CD14-positive monocyte (primary cell): ENCODE data around the gene WWC2. TPM values are rescaled to one million over a fixed set of nuclear protein-coding genes. Genes with fewer than 3 reads are reported as not detected.

ENCODE experiments used
- DNase-seq, 3 donors: peaks; one replicate each; pipeline ENCODE4 v3.0.0-alpha.2; 2011 to 2022
- H2AFZ ChIP-seq: 2 replicates; pipeline ENCODE4 v1.6.0; 2012; ENCODE audit warnings: mild to moderate bottlenecking, low read depth, low read length, inconsistent platforms; ENCODE audit not compliant: insufficient read depth, poor library complexity, severe bottlenecking
- H3K27ac ChIP-seq, 2 donors: 1 replicate in 1 of 2; 2 replicates in 1 of 2; pipeline ENCODE4 v1.5.1; 2012 to 2013; ENCODE audit warnings: low read length in 2 of 2, control low read depth in 1 of 2, inconsistent platforms in 1 of 2, low read depth in 1 of 2, mild to moderate bottlenecking in 1 of 2
- H3K27me3 ChIP-seq, 2 donors: one replicate each; pipeline versions ENCODE4 v1.6.0 to v1.6.1; 2011 to 2013; ENCODE audit warnings: low read length in 2 of 2; ENCODE audit not compliant: control insufficient read depth in 2 of 2, insufficient read depth in 2 of 2
- H3K36me3 ChIP-seq, 2 donors: replicated peaks in 1 of 2; 1 replicate in 1 of 2; 2 replicates in 1 of 2; pipeline versions ENCODE4 v1.5.1 to v1.6.1; 2012 to 2013; ENCODE audit warnings: low read length in 2 of 2, control low read depth in 1 of 2, inconsistent platforms in 1 of 2, mild to moderate bottlenecking in 1 of 2; ENCODE audit not compliant: insufficient read depth in 2 of 2, control insufficient read depth in 1 of 2
- H3K4me1 ChIP-seq, 2 donors: 1 replicate in 1 of 2; 2 replicates in 1 of 2; pipeline versions ENCODE4 v1.5.1 to v1.6.1; 2012 to 2013; ENCODE audit warnings: low read length in 2 of 2, control low read depth in 1 of 2, inconsistent platforms in 1 of 2, mild to moderate bottlenecking in 1 of 2, moderate library complexity in 1 of 2; ENCODE audit not compliant: insufficient read depth in 2 of 2, control insufficient read depth in 1 of 2
- H3K4me2 ChIP-seq: replicated peaks from 2 replicates; pipeline ENCODE3; 2012; ENCODE audit warnings: low read length, moderate library complexity, mild to moderate bottlenecking; ENCODE audit not compliant: poor library complexity, severe bottlenecking; ENCODE audit errors: extremely low read depth
- H3K4me3 ChIP-seq, 3 experiments: fragments of 200-600 bp in 1 of 3; sonication (generic) in 1 of 3; replicated peaks in 1 of 3; 1 replicate in 2 of 3; 2 replicates in 1 of 3; pipeline ENCODE4 v1.5.1; 2011 to 2013; ENCODE audit warnings: low read length in 3 of 3, mild to moderate bottlenecking in 3 of 3, control low read depth in 2 of 3, low read depth in 2 of 3, inconsistent platforms in 1 of 3, moderate library complexity in 1 of 3
- H3K79me2 ChIP-seq: 2 replicates; pipeline ENCODE4 v1.6.0; 2012; ENCODE audit warnings: mild to moderate bottlenecking, control low read depth, inconsistent platforms, low read length, moderate library complexity; ENCODE audit not compliant: insufficient read depth
- H3K9ac ChIP-seq: 2 replicates; pipeline ENCODE4 v1.6.0; 2017; ENCODE audit warnings: low read length, mild to moderate bottlenecking; ENCODE audit not compliant: insufficient read depth, poor library complexity, severe bottlenecking
- H3K9me3 ChIP-seq, 2 donors: replicated peaks in 1 of 2; 1 replicate in 1 of 2; 2 replicates in 1 of 2; pipeline versions ENCODE4 v1.5.1 to v1.6.1; 2012 to 2013; ENCODE audit warnings: low read length in 2 of 2, control low read depth in 1 of 2; ENCODE audit not compliant: control insufficient read depth in 1 of 2, insufficient read depth in 1 of 2
- H4K20me1 ChIP-seq: 2 replicates; pipeline ENCODE4 v1.6.0; 2012; ENCODE audit warnings: mild to moderate bottlenecking, low read length, control low read depth, moderate library complexity; ENCODE audit not compliant: insufficient read depth
- H3K27ac Mint-ChIP-seq, 7 donors: one replicate each; pipeline ENCODE4 v1.8.0; 2020; ENCODE audit warnings: mild to moderate bottlenecking in 7 of 7, mixed read lengths in 7 of 7, moderate library complexity in 6 of 7, inconsistent platforms in 2 of 7
- H3K27me3 Mint-ChIP-seq, 3 donors: one replicate each; pipeline ENCODE4 v1.8.0; 2021 to 2022; ENCODE audit warnings: low read depth in 3 of 3, mild to moderate bottlenecking in 3 of 3, mixed read lengths in 3 of 3, moderate library complexity in 3 of 3, inconsistent platforms in 1 of 3
- H3K36me3 Mint-ChIP-seq, 2 donors: one replicate each; pipeline ENCODE4 v1.8.0; 2020; ENCODE audit warnings: mixed read lengths in 2 of 2, inconsistent platforms in 1 of 2, mild to moderate bottlenecking in 1 of 2
- H3K4me1 Mint-ChIP-seq: one replicate; pipeline ENCODE4 v1.8.0; 2020; ENCODE audit warnings: mild to moderate bottlenecking, mixed read lengths
- H3K4me3 Mint-ChIP-seq, 2 donors: one replicate each; pipeline ENCODE4 v1.8.0; 2020; ENCODE audit warnings: mild to moderate bottlenecking in 2 of 2, mixed read lengths in 2 of 2, moderate library complexity in 1 of 2
- H3K9me3 Mint-ChIP-seq, 7 donors: one replicate each; pipeline ENCODE4 v1.8.0; 2020 to 2022; ENCODE audit warnings: mixed read lengths in 7 of 7, mild to moderate bottlenecking in 6 of 7, moderate library complexity in 6 of 7, inconsistent platforms in 2 of 7
- WGBS: methylation state at CpG from one replicate; pipeline ENCODE4 v1.1.5; 2013; ENCODE audit warnings: missing lambda C conversion rate; ENCODE audit not compliant: insufficient coverage; 5-methylcytosine and 5-hydroxymethylcytosine counted together
- intact Hi-C, 2 donors: fragments of 100-400 bp; cut with micrococcal nuclease; formaldehyde crosslinking; loops; one replicate each; pipeline versions ENCODE4 v1.15.0 to v1.15.1; 2023
- polyA plus RNA-seq, 3 donors: library from polyadenylated mRNA; depleted of rRNA in 1 of 3; unstranded in 2 of 3; stranded (reverse) in 1 of 3; fragments of 300-500 nt in 2 of 3; fragments of >200 nt in 1 of 3; fragmentation: Illumina TruSeq in 2 of 3; gene quantifications; 1 replicate in 2 of 3; 2 replicates in 1 of 3; pipeline ENCODE4 v1.2.3, GENCODE V29; 2012 to 2021
- TF ChIP-seq, protein P1 (sequence below): fragments of 200-600 bp; IDR thresholded peaks from one replicate; pipeline ENCODE4 v1.8.0; 2022; ENCODE audit warnings: antibody characterized with exemption, mild to moderate bottlenecking

WWC2 gene
- polyA plus RNA-seq, 3 donors, result 1.9 to 3.8 (median 2.9) TPM

DNA sequence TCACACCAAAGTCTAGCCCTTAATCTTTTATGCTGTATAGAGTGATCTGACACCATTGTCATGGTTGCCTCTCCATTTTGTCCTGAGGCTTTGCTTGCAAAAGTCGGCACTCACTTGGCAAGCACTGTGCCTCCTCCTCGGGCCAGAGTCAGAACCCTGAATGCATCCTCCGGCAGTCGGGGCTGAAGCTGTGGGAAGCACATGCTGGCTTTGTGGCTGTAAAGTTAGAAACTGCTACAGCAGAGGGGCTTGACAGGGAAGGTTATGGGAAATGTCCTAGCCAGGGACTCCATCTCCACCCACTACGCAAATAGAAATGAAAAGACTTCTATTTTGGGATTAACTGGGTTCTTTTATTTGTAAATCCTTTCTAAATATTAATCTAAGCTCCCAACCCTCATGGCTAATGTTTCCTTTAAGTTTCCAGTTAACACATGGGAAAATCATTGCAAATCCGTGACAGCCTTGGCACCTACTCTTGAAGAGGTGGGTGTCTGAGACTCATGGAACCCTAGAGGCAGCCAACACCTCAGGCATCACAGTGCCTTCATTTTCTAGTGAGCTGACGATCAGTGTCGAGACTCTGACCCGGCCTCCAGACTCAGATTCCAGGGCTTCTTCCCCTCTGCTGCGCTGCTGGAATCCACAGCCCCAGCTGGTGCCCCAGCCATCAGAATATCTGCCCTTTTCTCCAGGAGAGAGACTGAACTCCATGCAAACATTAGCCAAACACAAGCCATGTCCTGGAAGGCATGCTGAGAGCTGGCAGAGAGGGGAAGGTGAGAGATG lies 231.1 kb downstream of the WWC2 start:
- DNase-seq, result no peak
- Mint-ChIP-seq H3K27ac (no peak overlapping the region), H3K9me3 (peaks cover 0 to 4% (median 0%) of the 10 kb centered on the region in 7 donors), H3K27me3 (peaks cover 2 to 6% (median 5%) of the 10 kb centered on the region in 3 donors), H3K4me1 (no peaks in the 10 kb centered on the region), H3K4me3 (no peak overlapping the region), H3K36me3 (no peaks in the 10 kb centered on the region)
- no peaks in the 10 kb centered on the region for H3K27me3 ChIP-seq
- H3K36me3 ChIP-seq, result no peaks in the 10 kb centered on the region
- H2AFZ ChIP-seq, result no peak overlapping the region
- 85% methylated on average over 7 of the region's 10 CpGs for WGBS
- no peaks in the 10 kb centered on the region for H4K20me1 ChIP-seq
- no peaks in the 10 kb centered on the region for H3K79me2 ChIP-seq
- no peak overlapping the region for H3K4me3 ChIP-seq
- TF ChIP-seq, protein P1, sequence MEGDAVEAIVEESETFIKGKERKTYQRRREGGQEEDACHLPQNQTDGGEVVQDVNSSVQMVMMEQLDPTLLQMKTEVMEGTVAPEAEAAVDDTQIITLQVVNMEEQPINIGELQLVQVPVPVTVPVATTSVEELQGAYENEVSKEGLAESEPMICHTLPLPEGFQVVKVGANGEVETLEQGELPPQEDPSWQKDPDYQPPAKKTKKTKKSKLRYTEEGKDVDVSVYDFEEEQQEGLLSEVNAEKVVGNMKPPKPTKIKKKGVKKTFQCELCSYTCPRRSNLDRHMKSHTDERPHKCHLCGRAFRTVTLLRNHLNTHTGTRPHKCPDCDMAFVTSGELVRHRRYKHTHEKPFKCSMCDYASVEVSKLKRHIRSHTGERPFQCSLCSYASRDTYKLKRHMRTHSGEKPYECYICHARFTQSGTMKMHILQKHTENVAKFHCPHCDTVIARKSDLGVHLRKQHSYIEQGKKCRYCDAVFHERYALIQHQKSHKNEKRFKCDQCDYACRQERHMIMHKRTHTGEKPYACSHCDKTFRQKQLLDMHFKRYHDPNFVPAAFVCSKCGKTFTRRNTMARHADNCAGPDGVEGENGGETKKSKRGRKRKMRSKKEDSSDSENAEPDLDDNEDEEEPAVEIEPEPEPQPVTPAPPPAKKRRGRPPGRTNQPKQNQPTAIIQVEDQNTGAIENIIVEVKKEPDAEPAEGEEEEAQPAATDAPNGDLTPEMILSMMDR, result no peak
- no peak overlapping the region for H3K9ac ChIP-seq
- no peaks in the 10 kb centered on the region for H3K9me3 ChIP-seq
- no peaks in the 10 kb centered on the region for H3K4me1 ChIP-seq
- no peak overlapping the region for H3K4me2 ChIP-seq
- no peak overlapping the region for H3K27ac ChIP-seq
- intact Hi-C loops, result no loop called here

DNA sequence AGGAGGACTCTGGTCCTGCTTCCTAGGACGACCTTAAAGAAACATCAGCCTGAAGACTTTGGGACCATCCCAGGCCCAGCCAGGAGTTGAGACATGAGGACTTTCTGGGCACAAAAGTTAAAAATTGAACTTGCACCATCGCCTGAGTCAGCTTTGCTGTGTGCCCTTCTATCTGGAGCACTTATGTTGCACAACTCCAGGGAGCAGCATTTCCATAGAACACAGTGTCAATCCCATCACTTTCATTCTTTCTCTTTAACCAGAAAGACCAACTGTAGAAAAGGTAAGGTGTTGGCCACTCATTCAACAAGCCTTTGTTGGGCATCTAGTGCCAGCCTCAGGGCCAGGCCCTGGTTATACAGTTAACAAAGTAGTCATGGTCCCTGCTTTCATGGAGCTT lies 231.8 kb downstream of the WWC2 start:
- Mint-ChIP-seq H3K4me1 (peaks cover 2% of the 10 kb centered on the region), H3K27me3 (peaks cover 2 to 9% (median 6%) of the 10 kb centered on the region in 3 donors), H3K9me3 (peaks cover 0 to 4% (median 0%) of the 10 kb centered on the region in 7 donors), H3K4me3 (no peak overlapping the region), H3K36me3 (no peaks in the 10 kb centered on the region), H3K27ac (no peak overlapping the region)
- Histone ChIP-seq H3K27me3 (no peaks in the 10 kb centered on the region), H3K4me2 (no peak overlapping the region), H4K20me1 (no peaks in the 10 kb centered on the region), H3K4me3 (no peak overlapping the region), H3K9ac (no peak overlapping the region), H3K36me3 (no peaks in the 10 kb centered on the region), H3K79me2 (no peaks in the 10 kb centered on the region), H3K4me1 (no peaks in the 10 kb centered on the region), H3K27ac (no peak overlapping the region), H3K9me3 (no peaks in the 10 kb centered on the region), H2AFZ (no peak overlapping the region)
- 89% methylated on average over 2 of the region's 2 CpGs for WGBS
- no peak for DNase-seq
- TF ChIP-seq, protein P1, result no peak
- intact Hi-C loops, result no loop called here
